Dedifferentiated amniotic fluid mesenchymal stem cell (primary cell): ENCODE measurements around the gene KLF15.

ENCODE experiments used
- DNase-seq: peaks from one replicate; pipeline ENCODE4 v3.0.0-alpha.2; 2016; ENCODE audit errors: extremely low spot score

Gene KLF15

DNA sequence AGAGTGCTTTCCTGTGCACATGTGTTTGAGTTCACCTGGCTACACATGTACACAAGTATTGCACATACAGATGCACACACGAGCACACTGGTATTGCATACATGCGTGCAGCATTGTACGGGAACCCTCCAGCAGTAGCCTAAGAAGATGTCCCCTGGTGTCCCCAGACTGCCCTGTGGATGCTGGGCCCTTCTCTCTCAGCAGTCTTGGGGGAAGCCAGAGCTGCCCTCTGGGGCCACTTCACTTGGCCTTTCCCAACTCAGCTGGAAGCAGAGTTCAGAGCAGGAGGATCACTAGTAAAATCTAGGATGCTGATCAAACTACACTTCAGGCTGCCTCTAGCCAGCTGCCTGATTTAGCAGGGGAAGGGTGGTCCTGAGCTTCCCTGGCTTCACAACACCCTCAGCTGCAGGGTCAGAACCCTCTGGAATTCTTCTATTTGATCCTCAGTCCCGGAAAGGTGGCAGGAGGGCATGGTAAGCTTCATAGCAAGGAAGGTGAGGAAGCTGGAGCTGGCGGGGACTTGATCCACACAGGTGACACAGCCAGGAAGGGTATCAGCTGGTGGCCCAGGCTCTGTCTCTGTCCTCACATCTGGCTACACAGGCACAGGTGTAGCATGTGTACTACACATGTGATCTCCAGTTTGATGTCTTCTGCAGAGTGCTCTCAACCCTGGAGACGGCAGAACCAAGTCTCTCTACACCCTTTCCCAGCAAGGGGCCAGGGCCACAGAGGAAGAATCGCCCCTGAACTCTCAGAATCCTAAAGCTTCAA is 36.5 kb downstream of the KLF15 start:
- DNase-seq: no peak

DNA sequence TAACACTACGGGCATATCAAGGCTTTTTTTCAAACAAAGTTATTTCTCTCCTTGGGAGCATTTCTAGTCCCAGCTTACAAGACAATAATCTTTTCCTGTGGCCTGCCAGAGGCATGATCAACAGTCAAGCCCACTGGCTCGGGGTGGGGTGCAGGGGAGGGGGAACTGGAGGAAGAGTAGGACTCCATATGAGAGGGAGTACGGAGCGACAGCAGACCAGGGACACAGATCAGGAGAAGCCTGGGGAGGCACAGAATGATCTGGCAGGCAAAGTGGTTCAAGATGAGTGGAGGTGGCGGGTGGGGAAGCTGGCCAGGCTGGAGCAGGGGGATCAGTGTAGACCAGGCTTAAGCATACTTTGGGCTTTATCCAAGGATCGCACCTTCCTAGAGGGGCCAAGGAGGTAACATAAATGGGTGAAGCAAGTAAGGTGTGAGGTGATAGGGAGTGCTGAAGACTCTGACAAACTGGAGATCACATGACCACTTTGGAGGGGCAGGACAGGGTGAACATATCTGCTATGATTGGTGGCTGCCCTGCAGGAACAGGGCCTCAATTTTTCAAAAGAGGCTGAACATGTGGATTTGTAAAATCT is 37.4 kb downstream of the KLF15 start:
- no peak for DNase-seq

DNA sequence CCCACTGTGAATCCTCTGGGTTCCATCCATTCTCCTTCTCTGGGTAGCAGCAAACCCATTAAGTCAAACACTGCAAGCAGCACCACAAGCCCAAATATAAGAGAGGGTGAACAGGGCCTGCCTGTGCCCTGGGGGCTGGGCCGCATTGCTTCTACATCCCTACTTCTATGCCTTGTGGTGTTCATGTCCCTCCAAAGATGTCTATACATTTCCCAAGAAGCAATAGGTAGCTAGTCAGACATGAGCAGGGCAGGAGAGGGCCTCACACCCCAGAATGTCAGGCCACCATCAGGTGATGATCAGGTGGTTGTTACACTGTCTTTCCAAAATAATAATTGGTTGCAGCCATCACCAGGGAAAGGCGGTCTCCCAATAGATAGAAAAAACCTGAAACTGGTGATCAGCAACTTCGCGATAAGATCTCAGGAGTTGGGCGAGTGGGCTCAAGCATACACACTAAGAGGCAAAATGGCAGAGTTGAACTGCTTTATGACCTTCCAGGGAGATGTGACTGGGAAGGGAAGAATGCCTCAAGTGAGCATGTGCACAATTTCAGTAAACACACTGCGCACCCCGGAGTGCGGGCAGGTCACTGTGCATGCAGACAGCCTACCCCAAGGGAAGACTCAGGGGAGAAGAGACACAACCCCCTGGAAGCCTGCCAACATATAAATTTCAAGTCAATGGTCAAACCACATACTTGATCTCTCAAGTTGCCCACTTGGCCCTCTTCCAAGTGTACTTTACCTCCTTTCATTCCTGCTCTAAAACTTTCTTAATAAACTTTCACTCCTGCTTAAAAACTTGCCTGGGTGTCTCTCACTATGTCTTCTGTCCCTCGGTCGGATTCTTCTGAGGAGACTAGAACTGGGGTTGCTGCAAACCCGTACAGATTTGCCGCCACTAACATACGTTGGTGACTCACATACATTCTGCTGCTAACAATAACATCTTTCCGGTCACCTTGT is 39.9 kb downstream of the KLF15 start:
- no peak for DNase-seq

DNA sequence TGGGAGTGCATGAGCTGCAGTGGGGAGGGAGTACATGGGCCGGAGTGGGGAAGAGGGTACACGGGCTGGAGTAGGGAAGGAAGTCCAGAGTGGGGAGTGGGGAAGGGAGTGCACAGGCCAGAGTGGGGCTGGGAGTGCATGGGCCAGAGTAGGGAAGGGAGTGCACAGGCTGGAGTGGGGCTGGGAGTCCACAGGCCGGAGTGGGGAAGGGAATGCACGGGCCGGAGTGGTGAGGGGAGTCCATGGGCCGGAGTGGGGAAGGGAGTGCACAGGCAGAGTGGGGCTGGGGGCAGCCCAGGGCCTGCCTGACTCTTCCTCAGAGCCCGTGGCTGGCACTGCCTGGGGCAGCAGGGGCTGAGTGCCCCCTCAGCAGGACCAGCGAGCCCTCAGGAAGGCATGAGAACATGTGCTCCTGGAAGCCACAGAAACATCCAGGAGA is 40.7 kb downstream of the KLF15 start:
- no peak for DNase-seq

DNA sequence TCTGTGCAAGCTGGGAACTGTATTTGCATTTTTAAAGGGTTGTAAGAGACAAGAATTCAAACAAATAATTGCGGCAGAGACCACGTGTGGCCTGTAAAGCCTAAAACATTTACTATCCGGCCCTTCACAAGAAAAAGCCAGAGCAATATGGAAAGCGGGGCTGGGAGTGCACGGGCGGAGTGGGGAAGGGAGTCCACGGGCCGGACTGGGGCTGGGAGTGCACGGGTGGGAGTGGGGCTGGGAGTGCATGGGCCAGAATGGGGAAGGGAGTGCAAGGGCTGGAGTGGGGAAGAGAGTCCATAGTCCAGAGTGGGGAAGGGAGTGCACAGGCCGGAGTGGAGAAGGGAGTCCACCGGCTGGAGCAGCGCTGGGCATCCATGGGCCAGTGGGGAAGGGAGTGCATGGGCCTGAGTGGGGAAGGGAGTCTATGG is 41.2 kb downstream of the KLF15 start:
- DNase-seq: no peak

DNA sequence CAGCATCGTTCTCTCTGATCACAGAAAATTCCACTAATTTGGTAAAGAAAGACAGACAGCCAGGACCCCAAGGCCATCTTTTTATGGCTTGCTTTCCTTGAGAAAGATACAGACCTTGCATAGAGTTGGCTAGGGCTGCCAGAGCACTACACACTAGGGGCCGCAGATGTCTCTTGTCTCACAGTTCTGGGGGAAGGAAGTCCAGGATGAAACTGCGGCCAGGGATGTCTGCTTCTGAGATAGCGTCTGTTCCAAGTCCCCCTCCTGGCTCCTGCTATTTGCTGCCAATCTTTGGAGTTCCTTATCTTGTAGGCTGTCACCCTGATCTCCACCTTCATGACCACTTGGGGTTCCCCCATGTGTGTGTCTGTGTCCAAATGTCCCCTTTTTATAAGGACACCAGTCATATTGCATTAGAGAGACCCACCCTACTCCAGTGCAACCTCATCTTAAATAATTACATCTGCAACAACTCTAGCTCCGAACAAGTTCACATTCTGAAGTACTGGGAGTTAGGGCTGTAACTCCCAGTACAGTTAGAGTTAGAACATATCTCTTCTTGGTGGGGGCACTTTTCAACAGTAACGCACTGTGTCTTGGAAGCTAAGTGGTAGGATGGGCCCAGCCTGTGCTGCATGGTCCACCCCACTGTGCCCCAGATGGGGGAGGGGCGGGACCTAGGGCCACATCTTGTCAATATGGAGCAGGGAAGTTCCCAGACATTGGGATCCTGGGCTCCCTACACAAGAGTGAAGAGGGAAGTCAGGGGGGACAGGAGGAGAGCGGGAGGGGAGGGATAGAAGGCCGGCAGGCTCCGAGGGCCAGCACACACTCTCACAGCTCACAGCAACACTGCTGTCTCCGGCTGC is 42.2 kb downstream of the KLF15 start:
- DNase-seq: no peak

DNA sequence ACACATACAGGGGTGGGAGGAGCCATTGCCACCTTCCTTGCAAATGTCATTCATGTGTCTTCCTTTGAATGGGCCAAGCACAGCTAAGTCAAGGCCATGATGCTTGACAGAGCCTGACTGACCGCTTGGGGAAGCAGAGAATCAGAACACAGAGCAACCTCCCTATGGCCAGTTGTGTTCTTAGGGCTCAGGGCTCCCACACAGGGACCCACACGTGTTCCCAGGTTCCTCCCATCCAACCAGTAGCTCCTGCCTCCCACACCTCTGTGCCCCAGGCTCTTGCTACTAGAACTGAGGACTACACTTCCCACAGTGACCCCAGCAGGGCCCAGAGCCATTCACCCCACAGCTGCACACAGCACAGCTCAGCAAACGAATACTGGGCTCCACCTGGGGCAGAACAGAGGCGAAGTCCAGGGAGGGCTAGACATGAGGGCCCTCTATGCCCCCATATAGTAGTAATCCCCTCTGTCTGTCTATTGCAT is 42.9 kb downstream of the KLF15 start:
- DNase-seq: no peak

DNA sequence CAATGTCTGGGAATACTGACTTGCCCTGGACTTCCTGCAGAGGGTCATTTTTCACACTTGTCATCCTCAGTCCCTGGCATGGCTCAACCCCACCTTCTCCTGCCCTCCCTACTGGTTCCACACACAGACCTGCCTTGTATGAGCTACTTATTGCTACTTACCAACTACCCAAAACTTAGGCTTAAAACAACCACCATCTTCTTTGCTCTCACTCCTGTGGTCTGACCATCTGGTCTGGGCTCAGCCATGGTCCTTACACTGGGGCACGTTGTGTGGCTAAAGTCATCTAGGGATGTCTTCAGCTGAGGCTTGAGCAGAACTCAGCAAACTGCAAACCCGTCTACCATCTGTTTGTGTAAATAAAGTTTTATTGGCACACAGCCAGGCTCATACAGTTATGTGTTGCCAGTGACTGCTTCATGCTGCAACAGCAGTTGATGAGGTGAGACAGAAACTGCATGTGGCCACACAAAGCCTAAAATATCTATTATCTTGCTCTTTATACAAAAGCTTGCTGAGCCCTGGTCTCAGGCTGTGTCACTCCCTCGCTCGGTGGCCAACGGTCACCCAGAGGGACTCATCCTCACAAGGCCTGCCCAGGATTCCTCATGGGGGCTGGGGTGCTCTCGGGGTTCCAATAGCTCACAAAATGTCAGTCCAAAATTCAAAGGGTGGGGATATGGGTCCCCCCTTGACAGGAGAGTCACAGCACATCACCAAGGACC is 43.5 kb downstream of the KLF15 start:
- no peak for DNase-seq

DNA sequence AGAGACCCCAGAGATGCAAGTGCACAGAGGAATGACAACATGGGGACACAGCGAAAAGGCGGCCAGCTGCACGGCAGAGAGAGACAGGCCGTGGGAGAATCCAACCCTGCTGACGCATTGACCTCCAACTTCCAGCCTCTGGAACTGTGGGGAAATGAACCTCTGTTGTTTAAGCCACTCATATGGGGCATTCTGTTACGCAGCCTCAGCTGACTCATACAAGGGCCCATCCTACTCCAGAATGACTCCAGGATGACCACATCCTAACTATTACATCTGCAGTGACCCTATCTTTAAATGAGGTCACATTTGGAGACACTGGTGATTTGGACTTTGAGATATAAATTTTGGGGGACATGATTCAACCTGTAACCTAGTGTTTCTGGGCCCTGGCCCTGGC is 44.0 kb downstream of the KLF15 start:
- no peak for DNase-seq

DNA sequence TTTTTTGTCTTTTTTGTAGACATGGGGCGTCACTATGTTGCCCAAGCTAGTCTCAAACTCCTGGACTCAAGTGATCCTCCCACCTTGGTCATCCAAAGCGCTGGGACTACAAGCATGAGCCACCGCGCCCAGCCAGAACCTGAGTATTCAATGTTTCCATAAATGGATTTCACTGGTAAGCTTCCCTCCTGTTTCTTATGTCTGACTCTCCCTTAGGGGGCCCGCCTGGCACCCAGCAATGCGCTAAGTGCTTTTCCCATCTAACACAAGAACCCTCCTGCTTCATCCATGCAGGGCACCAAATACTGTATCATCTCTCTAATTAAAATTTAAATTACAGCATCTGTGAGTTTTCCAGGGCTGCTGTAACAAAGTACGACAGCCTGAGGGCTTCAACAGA is 44.9 kb downstream of the KLF15 start:
- no peak for DNase-seq

DNA sequence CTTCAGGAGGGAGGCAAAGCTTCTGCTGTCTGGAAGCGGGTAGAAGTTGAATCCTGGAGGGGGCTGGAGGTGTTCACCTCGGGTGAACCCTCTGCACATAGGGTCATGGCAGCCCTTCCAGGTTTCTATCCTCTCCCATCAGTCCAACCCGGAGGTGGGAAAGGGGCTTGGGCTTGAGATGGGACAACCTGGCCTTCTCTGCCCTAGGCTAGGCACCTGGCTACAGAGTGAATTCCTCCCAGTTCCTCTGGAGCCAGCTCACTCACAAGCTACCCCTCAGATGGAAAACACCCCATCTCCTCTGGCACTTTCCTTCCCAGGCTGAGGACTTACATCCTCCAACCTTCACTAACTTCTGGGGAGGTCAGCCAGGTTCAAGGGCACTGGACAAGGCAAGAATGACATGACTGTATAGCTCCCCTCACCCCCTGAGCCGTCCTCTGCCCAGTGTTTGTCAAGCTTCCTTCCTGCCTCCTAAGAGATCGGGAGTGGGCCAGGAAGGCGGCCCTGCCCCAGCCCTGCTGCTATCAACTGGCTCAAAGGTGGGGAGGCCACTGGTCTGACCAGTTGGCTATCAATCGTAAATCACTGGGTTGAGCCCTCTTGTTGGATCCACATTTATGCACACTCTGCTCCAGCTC is 45.8 kb downstream of the KLF15 start:
- no peak for DNase-seq

DNA sequence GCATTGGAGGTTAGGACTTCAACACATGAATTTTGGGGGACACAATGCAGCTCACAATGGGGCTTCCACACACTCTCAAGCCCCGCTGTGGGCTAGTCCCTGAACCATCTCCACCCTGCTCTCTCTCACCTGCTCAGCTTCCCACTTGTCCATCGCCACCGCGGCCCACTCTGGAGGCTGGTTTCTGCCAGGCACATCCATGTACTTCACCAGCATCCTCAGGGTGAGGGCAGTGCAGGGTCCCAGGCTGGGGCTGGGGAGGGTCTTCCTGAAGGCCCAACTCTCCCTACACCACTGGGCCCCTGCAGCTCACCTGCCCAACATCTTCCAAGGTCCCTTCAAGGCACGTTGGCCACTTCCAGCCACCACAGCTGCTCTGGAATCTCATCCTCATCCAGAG is 46.4 kb downstream of the KLF15 start:
- no peak for DNase-seq

DNA sequence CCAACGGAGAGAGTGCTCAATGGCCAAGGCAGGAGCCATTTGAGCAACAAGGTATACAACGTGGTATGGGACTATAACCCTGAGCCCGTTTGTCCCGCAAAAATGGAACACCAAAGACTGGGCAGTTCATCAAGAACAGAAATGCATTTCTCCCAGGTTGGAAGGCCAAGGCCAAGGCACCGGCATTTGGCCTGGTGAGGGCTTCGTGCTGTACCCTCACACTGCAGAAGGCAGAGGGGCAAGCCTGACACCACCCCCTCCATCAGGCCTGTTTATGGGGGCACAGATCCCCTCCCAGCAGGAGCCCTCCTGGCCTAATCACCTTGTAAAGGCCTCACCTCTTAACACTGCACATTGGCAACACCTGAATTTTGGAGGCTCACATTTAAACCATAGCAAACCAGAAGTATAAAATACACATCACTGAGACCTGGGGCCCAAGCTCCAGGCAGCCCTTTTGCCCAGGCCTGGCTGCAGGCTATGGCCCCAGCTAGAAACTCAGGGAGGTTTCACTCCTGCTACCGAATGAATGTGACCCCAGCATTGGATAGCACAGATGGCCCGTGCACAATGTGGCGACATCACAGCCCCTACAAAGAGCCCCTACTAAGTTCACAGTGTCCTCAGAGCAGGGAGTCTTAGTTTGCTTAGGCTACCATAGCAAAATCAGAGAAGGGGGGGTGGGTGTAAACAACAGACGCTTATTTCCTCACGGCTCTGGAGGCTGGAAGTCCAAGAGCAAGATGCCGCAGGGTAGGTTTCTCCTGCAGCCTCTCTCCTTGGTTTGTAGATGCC is 47.1 kb downstream of the KLF15 start:
- DNase-seq: no peak

DNA sequence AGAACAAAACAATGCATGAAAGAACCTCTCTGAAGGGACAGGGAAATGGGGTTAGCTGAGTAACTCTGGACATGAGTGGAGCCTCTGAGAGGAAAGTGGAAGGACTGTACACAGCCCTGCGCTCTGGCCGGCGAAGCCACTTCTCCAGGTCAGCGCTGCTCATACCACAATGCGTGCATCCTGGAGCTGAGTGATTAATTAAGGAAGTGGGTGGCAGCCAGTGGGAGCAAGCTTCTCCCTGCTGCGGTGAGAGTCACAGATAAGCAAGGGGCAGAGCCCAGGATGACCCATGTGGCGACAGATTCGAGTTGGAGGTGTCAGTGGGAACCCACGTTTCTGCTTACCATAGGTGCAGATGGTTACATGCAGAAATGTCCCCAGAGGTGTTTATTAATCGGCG is 48.0 kb downstream of the KLF15 start:
- no peak for DNase-seq

DNA sequence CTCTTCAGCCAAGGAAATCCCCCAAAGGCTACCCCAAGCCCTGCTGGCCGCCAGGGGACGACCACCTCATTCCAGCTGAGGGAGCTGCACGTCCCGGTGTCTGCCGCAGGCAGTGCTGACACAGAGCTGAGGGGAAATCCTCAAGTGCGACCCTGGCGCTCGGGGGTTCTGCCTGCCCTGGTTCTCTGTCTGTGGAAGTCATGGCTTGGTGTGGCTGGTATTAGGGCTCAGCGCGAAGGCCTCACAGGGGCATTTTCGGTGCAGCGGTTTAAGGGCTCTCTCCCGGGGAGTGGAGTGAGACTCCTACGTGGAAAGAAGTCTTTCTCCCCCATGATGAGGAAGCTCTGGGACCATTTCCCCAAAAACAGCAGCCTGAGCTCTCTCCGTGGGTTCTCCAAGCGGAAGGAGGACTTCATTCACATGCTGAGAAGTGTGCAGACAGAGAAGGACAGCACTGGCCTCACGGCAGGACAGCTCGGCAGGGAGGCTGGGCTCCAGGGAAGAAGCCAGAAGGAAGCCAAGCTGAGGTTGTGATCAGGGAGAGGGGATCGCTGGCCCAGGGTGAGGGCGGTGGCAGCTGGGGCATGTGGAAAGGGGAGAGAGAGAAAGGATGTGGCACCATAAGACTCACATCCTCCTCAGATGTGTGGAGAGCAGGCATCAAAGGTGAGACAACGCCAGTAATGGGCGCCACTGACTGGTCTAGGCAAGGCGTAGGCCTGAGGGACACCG is 48.6 kb downstream of the KLF15 start:
- no peak for DNase-seq

DNA sequence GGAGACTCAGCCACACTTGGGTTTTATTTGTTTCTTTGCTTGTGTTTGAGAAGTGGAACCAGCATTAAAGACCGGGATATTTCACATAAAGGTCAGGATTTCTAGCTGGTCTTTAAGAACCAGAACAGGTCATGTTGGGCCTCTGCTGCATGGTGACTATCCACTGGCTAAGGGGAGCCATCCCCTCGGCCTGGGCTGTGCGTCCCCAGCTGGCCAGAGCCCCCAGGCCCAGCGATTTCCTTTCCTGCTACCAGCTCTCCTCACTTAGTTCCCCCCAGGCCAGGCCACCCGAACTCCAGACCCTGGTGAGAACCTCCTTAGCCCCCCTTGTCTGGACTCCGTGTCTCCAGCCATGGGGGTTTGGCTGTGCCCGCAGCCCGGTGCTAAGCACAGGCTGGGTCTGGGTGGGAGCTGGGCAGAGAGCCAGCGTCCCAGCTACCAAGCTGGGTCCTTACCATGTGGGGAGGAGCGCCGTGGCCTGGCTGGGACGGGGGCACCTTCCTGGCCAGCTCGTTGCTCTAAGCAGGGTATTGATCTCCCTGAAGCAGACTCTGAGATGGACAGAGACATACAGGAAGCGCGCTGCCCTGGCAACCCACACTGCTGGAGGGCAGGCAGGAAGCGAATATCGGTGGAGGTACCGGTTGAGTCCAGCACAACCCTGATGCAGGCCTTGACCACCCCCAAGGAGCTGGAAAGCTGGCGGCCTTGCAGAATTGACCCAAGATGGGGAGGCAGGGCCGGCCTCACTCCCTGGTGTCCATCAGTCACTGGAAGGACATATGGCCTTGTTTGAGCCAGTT is 49.4 kb downstream of the KLF15 start:
- DNase-seq: no peak

DNA sequence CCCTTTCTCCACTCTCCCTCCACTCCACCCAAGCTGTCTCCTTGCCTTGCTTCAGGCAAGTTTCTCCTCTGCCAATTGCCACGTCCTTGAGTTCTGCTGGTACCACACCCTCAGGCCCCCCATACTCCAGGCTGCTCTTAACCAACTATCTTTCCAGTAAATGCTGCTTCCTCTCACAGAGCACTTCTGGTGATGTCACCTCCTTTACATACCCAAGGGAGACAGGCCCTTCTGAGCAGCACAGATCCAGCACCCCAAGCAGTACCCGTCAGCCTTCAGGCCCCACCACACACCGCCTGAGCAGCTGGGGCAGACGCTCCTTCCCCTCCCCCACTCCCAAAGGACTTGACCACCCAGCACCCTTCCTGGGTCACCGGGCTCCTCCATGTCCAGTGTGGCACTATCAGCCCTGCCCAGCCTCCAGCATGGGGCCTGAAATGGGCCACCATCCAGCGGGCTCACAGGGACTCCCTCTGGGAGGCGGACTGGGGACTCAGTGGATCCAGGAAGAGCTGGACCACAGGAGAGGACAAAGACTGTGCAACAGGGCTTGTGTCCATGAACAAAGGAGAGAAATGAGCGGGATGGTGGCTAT is 50.2 kb downstream of the KLF15 start:
- no peak for DNase-seq
